Effector memory CD8-positive, alpha-beta T cell (primary cell): ENCODE measurements around the gene GALR2.
A peak's percentile ranks its signal among the peaks of the same experiment; 100 is the strongest.

ENCODE experiments used
- ATAC-seq: fragments of 150-1000 bp; cut with Tn5 transposase; replicated peaks from 2 replicates; pipeline ENCODE4 v1.10.0; 2021; ENCODE audit warnings: mild to moderate bottlenecking, moderate library complexity
- DNase-seq, 3 experiments: peaks; one replicate each; pipeline ENCODE4 v3.0.0; 2021
- H3K27ac Mint-ChIP-seq, 2 donors: one replicate each; pipeline ENCODE4 v1.8.0; 2022; ENCODE audit warnings: mild to moderate bottlenecking in 2 of 2, mixed read lengths in 2 of 2, moderate library complexity in 2 of 2
- H3K27me3 Mint-ChIP-seq, 2 donors: one replicate each; pipeline ENCODE4 v1.8.0; 2022; ENCODE audit warnings: mixed read lengths in 2 of 2
- H3K36me3 Mint-ChIP-seq: one replicate; pipeline ENCODE4 v1.8.0; 2022; ENCODE audit warnings: mild to moderate bottlenecking, moderate library complexity, mixed read lengths; ENCODE audit not compliant: insufficient read depth
- H3K4me1 Mint-ChIP-seq, 2 donors: one replicate each; pipeline ENCODE4 v1.8.0; 2022; ENCODE audit warnings: low read depth in 2 of 2, mixed read lengths in 2 of 2
- H3K4me3 Mint-ChIP-seq, 2 donors: one replicate each; pipeline ENCODE4 v1.8.0; 2022; ENCODE audit warnings: mild to moderate bottlenecking in 2 of 2, mixed read lengths in 2 of 2, moderate library complexity in 2 of 2
- H3K9me3 Mint-ChIP-seq, 2 donors: one replicate each; pipeline ENCODE4 v1.8.0; 2022; ENCODE audit warnings: mixed read lengths in 2 of 2
- total RNA-seq, 9 experiments: gene quantifications; one replicate each; lab custom pipeline; 2026; lab: John Stamatoyannopoulos, UW

Gene GALR2
- 0 to 16.7 (median 0.13) reads per million in 9 experiments for total RNA-seq

DNA sequence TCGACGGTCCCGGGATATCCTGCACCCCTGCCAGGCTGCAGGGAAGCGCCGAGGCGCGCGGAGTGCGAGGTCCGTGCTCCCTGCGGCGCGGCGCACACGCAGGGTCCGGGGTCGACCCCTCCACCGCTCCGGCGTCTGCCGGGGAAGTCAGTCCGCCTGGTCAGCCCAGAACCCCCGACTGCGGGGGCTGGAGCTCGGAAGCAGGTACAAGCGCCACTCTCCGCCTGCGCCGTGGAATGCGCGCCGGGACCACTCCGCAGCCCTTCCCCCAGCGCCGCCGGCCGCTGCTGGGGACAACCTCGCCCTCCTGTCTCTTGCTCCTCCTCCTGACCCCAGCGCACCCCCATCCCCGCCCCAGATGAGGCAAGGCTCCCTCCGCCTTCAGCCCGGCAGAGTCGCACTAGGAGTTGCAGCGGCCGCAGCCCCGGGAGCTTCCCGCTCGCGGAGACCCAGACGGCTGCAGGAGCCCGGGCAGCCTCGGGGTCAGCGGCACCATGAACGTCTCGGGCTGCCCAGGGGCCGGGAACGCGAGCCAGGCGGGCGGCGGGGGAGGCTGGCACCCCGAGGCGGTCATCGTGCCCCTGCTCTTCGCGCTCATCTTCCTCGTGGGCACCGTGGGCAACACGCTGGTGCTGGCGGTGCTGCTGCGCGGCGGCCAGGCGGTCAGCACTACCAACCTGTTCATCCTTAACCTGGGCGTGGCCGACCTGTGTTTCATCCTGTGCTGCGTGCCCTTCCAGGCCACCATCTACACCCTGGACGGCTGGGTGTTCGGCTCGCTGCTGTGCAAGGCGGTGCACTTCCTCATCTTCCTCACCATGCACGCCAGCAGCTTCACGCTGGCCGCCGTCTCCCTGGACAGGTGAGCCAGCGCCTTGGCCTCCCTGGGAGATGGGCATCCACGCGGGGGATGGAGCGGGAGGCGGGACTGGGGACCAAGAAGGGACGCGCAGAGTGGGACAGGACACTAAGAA lies at the start of gene GALR2:
Gene GALR2 (plus strand): TSS at position 392 of the 974 bp plus-strand sequence. CDS start 103 bp downstream, at position 495.
- H3K27me3 Mint-ChIP-seq: peaks cover 25 to 44% of the 10 kb centered on the region in 2 donors

GRCh38 chr17:76025294-76025693 lies 49.3 kb upstream of the GALR2 start:
- Mint-ChIP-seq H3K27ac (peak overlapping the region in 1 of 2 donors; percentile 17), H3K4me1 (peaks cover 8 to 13% of the 10 kb centered on the region in 2 donors), H3K36me3 (no peaks in the 10 kb centered on the region), H3K4me3 (no peak overlapping the region), H3K9me3 (no peaks in the 10 kb centered on the region), H3K27me3 (no peaks in the 10 kb centered on the region)
- ATAC-seq (no peak), DNase-seq (no peak)

More for the DNA sequence above, at the start of gene GALR2:
- no peak for DNase-seq
- peaks cover 39 to 45% of the 10 kb centered on the region in 2 donors for H3K4me1 Mint-ChIP-seq
- no peak within 1 kb of the TSS for H3K27ac Mint-ChIP-seq
- H3K36me3 Mint-ChIP-seq: peaks cover 14% of the 10 kb centered on the region
- H3K9me3 Mint-ChIP-seq: no peaks in the 10 kb centered on the region
- H3K4me3 Mint-ChIP-seq: peak within 1 kb of the TSS; percentile 65 to 74
- no peak for ATAC-seq

GRCh38 chr17:76026714-76027158 lies 47.8 kb upstream of the GALR2 start:
- Mint-ChIP-seq H3K9me3 (no peaks in the 10 kb centered on the region), H3K27me3 (no peaks in the 10 kb centered on the region), H3K4me3 (no peak overlapping the region), H3K36me3 (no peaks in the 10 kb centered on the region), H3K4me1 (peaks cover 8 to 13% of the 10 kb centered on the region in 2 donors), H3K27ac (peak overlapping the region in 1 of 2 donors; percentile 19)
- DNase-seq (no peak), ATAC-seq (no peak)

- ATAC-seq (no peak), DNase-seq (no peak)
- H3K9me3 Mint-ChIP-seq: no peaks in the 10 kb centered on the region
- H3K36me3 Mint-ChIP-seq: no peaks in the 10 kb centered on the region
- peak within 1 kb of the TSS in 1 of 2 donors; percentile 19 for H3K27ac Mint-ChIP-seq
- H3K27me3 Mint-ChIP-seq: no peaks in the 10 kb centered on the region
- H3K4me1 Mint-ChIP-seq: peaks cover 8 to 13% of the 10 kb centered on the region in 2 donors
- H3K4me3 Mint-ChIP-seq: no peak within 1 kb of the TSS
Observed at GRCh38 chr17:76027159-76027839, 47.3 kb upstream of the GALR2 start, which contains the start of gene EVPL. EVPL (minus strand) TSS chr17:76027306; CDS start chr17:76027198, 108 bp downstream.

DNA sequence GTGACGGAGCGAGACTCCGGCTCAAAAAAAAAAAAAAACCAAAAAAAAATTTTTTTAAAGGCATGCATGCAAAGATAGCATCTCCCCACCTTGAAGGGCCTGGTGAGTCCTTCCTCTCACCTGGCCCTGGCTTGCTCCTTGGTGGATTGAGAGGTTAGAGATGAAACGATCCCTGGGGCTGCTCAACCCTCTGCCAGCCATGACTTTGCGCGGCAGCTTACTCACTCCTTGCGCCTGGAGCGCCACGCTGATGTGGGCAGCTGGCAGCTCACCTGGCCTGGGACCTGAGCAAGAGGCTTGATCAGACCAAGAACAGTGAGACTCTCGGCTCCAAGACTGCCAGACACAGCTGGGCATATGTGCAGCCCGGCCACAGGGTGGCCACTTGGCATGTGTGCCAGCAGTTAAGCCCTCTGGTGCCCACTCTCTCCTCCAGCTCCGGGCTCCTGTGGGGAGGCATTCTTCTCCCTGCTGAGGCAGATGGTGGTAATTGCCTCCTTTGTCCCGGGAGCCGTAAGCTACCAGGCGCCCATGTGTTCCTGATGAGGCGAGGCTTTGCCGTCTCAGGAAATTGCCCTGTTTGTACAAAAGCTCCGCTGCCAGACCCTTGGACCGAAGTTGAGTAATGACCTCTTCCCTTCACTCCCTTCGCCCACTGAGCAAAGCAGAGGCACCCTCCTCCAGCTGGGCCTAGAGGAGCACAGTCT lies 42.4 kb upstream of the GALR2 start:
- peaks cover 8 to 13% of the 10 kb centered on the region in 2 donors for H3K4me1 Mint-ChIP-seq
- no peak overlapping the region for H3K27ac Mint-ChIP-seq
- no peak for DNase-seq
- no peaks in the 10 kb centered on the region for H3K9me3 Mint-ChIP-seq
- H3K36me3 Mint-ChIP-seq: no peaks in the 10 kb centered on the region
- ATAC-seq: no peak
- no peaks in the 10 kb centered on the region for H3K27me3 Mint-ChIP-seq
- H3K4me3 Mint-ChIP-seq: no peak overlapping the region

GRCh38 chr17:76032780-76033108 lies 41.8 kb upstream of the GALR2 start:
- peaks cover 8 to 13% of the 10 kb centered on the region in 2 donors for H3K4me1 Mint-ChIP-seq
- H3K9me3 Mint-ChIP-seq: no peaks in the 10 kb centered on the region
- H3K27me3 Mint-ChIP-seq: no peaks in the 10 kb centered on the region
- H3K27ac Mint-ChIP-seq: no peak overlapping the region
- H3K36me3 Mint-ChIP-seq: no peaks in the 10 kb centered on the region
- DNase-seq: no peak
- ATAC-seq: no peak
- H3K4me3 Mint-ChIP-seq: no peak overlapping the region

DNA sequence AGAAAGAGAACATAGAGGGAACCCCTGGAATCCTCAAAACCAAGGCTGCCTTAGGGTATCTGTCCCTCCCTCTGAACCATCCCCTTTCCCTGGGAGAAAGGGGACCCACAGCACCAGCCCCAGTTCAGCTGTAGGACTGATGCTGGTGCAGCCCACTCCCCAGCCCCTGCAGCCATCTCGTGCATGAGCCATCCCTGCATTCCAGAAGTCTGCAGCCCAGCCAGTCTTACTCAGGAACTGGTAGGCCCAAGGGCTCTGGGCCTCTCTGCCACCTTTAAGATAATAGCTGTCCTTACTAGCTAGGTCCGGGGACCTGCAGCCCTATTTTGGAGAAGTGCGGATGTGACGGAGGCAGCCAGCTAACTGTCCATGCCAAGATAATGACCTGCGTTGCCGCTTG lies 41.4 kb upstream of the GALR2 start:
- H3K4me1 Mint-ChIP-seq: peaks cover 8 to 13% of the 10 kb centered on the region in 2 donors
- no peak for ATAC-seq
- H3K27ac Mint-ChIP-seq: peak overlapping the region in 1 of 2 donors; percentile 53
- no peaks in the 10 kb centered on the region for H3K36me3 Mint-ChIP-seq
- H3K9me3 Mint-ChIP-seq: no peaks in the 10 kb centered on the region
- H3K27me3 Mint-ChIP-seq: no peaks in the 10 kb centered on the region
- no peak overlapping the region for H3K4me3 Mint-ChIP-seq
- DNase-seq: no peak

GRCh38 chr17:76034428-76035350 lies 39.9 kb upstream of the GALR2 start:
- DNase-seq (no peak), ATAC-seq (no peak)
- Mint-ChIP-seq H3K4me1 (peaks cover 2 to 4% of the 10 kb centered on the region in 2 donors), H3K4me3 (no peak overlapping the region), H3K9me3 (no peaks in the 10 kb centered on the region), H3K27me3 (no peaks in the 10 kb centered on the region), H3K36me3 (peaks cover 13% of the 10 kb centered on the region), H3K27ac (no peak overlapping the region)

DNA sequence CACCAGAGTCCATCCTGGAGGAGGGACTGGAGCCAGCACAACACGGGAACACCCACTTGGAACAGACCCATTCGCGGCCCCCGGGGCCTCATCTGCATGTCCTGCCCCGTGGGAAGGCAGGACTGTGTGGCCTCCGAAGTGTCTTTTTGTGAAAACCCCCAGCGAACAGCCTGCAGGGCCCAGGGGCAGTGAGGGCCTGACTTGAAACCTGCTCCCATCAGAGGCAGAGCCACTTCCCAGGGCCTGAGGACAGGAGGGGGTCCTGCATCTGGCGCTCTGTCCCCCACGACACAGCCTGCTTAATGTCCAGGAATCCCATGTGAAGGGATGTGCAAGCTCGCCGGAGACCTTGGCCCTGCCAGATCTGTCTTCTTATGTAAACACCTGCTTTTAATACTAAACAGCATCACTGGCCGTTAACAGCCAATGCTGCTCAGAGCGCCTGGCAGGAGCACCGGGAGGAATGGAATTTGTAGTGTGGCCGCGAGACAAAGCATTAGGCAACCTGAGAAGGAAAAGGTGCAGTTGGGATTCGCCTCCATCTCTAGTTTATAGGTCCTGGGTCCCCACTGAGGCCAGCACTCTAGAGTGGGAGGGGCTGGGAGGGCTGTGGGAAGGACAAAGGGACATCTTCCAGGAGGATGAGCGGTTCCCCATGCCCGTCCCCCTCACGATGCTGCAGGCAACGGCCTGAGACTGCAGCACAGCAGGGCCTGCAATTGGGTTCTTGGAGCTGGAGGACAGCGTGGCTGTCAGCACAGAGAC lies 37.9 kb upstream of the GALR2 start:
- H3K27ac Mint-ChIP-seq: peak overlapping the region in 1 of 2 donors; percentile 26
- H3K4me3 Mint-ChIP-seq: no peak overlapping the region
- no peaks in the 10 kb centered on the region for H3K27me3 Mint-ChIP-seq
- H3K4me1 Mint-ChIP-seq: no peaks in the 10 kb centered on the region
- no peaks in the 10 kb centered on the region for H3K9me3 Mint-ChIP-seq
- DNase-seq (no peak), ATAC-seq (no peak)
- peaks cover 27% of the 10 kb centered on the region for H3K36me3 Mint-ChIP-seq

GRCh38 chr17:76038050-76038449 lies 36.5 kb upstream of the GALR2 start:
- ATAC-seq (no peak), DNase-seq (no peak)
- Mint-ChIP-seq H3K4me1 (no peaks in the 10 kb centered on the region), H3K27ac (peak overlapping the region in 1 of 2 donors; percentile 32), H3K27me3 (no peaks in the 10 kb centered on the region), H3K9me3 (no peaks in the 10 kb centered on the region), H3K4me3 (no peak overlapping the region), H3K36me3 (peaks cover 40% of the 10 kb centered on the region)

- peaks cover 51% of the 10 kb centered on the region for H3K36me3 Mint-ChIP-seq
- DNase-seq: no peak
- no peaks in the 10 kb centered on the region for H3K9me3 Mint-ChIP-seq
- ATAC-seq: no peak
- H3K27ac Mint-ChIP-seq: no peak overlapping the region
- no peak overlapping the region for H3K4me3 Mint-ChIP-seq
- H3K4me1 Mint-ChIP-seq: no peaks in the 10 kb centered on the region
- H3K27me3 Mint-ChIP-seq: no peaks in the 10 kb centered on the region
Observed at GRCh38 chr17:76039121-76039520, 35.5 kb upstream of the GALR2 start.

DNA sequence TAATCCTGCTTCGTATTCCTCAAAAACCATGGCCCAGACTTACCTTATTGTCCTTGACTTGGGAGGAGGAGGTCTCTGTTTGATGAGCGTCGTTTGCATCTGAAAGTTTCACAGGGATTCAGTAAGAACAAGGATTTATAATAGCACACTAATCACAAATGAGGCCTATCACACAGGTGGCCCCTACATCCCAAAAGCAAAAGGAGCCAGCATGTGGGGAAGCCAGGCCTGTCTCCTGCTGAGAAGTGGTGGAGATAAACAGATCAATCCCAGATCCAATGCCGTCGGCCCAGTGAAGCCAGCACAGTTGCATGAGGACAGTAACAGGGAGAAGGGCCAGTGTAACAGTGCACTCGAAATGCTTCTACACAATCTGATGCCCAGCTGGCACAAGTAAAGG lies 34.2 kb upstream of the GALR2 start:
- no peaks in the 10 kb centered on the region for H3K4me1 Mint-ChIP-seq
- H3K27ac Mint-ChIP-seq: peak overlapping the region in 1 of 2 donors; percentile 81
- no peaks in the 10 kb centered on the region for H3K27me3 Mint-ChIP-seq
- no peak overlapping the region for H3K4me3 Mint-ChIP-seq
- H3K9me3 Mint-ChIP-seq: no peaks in the 10 kb centered on the region
- peaks cover 63% of the 10 kb centered on the region for H3K36me3 Mint-ChIP-seq
- DNase-seq (no peak), ATAC-seq (no peak)
